ENCODE results near the gene NUP210.

NUP210 gene

GRCh38 chr3:13274551-13275332 is 145.4 kb downstream of the NUP210 start:
- no peak for DNase-seq (ENCODE audit: low read depth)

GRCh38 chr3:13274125-13274524 is 146.0 kb downstream of the NUP210 start:
- DNase-seq (ENCODE audit: low read depth), result no peak

DNA sequence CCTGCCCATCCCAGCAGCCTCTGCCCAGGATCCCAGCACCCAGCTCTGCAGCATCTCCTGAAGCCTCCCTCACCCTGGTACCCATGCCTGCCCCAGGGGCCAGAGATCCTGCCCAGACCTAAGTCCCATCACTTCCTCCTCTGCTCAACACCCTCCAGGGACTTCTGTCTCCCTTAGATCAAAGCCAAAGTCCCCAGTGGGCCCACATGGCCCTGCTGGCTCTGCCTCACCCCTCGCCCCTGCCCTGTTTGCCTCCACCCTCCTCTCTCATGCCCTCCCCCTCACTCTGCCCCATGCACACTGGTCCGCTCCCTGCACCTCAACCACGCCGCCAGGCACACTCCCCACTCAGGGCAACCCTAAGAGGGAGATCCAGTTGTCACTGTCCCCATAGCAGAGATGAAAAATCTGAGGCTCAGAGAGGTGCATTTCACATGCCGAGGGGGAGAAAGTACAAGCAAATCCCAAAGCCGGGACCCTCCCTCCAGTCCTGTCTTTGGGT is 146.5 kb downstream of the NUP210 start:
- no peak for DNase-seq (ENCODE audit: low read depth)

- DNase-seq (ENCODE audit: low read depth), result no peak
Measured at GRCh38 chr3:13272831-13273603, 147.1 kb downstream of the NUP210 start.

GRCh38 chr3:13269711-13270378 is 150.3 kb downstream of the NUP210 start:
- DNase-seq (ENCODE audit: low read depth), result no peak

GRCh38 chr3:13268961-13269441 is 151.1 kb downstream of the NUP210 start:
- DNase-seq (ENCODE audit: low read depth), result no peak

- DNase-seq (ENCODE audit: low read depth), result no peak
Measured at GRCh38 chr3:13268120-13268519, 152.0 kb downstream of the NUP210 start.

GRCh38 chr3:13266651-13267362 is 153.3 kb downstream of the NUP210 start:
- no peak for DNase-seq (ENCODE audit: low read depth)
